ENCODE data around the gene POLRMT. TPM values are rescaled to one million over a fixed set of nuclear protein-coding genes. Genes with fewer than 3 reads are reported as not detected.
"Not testable (repeated sequence)": the region's sequence is repeated elsewhere in the genome, so short reads cannot be mapped to it uniquely, and the experiment has no call there.

POLRMT gene
- total RNA-seq, 3 donors from 2014 or later, result 110 to 123 (median 119) TPM

DNA sequence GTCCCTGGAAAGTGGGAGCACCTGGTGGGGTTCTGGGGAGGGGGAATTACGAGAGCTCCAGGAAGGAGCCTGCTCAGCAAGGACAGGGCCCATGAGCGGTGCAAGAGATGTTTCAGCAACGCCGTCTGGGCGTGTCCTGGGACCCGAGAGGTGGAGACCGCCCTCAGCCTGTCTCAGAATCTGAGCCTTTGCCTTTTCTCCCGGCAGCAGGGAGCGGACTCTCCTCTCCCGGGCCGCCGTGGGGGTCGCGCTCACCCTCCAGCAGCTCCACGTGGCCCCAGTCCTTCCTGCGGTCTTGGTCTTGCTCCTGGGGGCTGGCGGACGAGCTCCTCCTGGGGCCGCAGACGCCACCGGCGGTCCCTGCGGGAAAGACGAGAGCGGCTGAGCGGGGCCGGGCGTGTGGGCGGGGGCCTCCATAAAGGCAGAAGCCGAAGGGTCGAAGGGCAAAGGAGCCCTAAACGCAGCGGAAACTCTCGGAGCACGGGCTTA, 714 bp downstream of the POLRMT start:
- peaks cover 30% of the 10 kb centered on the region for H3K4me1 Mint-ChIP-seq (ENCODE audit: low read depth)
- H3K9me3 Mint-ChIP-seq, result no peaks in the 10 kb centered on the region
- no peaks in the 10 kb centered on the region for H3K27me3 Mint-ChIP-seq (ENCODE audit: low read depth)
- peaks cover 12% of the 10 kb centered on the region for H3K36me3 Mint-ChIP-seq (ENCODE audit: insufficient read depth)
- H3K4me3 Mint-ChIP-seq, result peak overlapping the region; percentile 96
- DNase-seq, result no peak
- peak; percentile 32 to 45 for ATAC-seq

DNA sequence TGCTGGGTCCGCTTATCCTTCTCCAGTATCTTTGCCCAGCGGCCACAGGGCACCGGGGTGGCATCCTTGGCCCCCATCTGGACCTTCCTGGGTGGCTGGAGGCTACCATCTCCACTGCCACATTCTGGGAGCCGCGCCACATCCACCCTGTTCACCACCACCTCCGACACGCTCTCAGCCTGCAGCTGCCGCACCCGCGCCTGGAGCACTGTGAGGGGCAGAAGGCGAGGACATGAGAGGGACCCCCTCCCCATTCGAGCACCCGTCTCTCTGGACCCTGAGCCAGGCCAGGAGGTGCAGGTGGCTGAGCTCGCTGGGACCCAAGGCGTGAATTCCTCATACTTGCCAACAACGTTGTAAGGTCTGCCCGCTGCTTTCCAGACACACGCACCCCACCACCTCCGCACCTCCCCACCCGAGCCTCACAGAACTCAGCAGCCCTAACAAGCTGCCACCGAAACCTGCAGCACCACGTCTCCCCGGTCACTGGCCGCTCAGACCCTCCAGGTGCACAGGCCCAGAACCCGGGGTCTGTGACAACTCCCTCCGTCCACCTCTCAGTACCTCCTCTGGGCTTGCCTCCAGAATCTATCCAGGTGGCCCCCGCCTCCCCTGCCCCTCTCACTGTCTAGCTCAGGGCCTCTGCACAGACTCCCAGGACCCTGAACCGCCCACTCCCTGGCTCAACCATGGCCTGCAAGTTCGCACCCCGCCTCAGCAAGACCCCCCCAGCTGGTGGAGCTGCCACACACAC, 3.2 kb downstream of the POLRMT start:
- no peaks in the 10 kb centered on the region for H3K27me3 Mint-ChIP-seq (ENCODE audit: low read depth)
- peaks cover 18% of the 10 kb centered on the region for H3K36me3 Mint-ChIP-seq (ENCODE audit: insufficient read depth)
- ATAC-seq (no peak), DNase-seq (no peak)
- H3K4me3 Mint-ChIP-seq, result no peak overlapping the region
- peaks cover 30% of the 10 kb centered on the region for H3K4me1 Mint-ChIP-seq (ENCODE audit: low read depth)
- H3K9me3 Mint-ChIP-seq, result no peaks in the 10 kb centered on the region

DNA sequence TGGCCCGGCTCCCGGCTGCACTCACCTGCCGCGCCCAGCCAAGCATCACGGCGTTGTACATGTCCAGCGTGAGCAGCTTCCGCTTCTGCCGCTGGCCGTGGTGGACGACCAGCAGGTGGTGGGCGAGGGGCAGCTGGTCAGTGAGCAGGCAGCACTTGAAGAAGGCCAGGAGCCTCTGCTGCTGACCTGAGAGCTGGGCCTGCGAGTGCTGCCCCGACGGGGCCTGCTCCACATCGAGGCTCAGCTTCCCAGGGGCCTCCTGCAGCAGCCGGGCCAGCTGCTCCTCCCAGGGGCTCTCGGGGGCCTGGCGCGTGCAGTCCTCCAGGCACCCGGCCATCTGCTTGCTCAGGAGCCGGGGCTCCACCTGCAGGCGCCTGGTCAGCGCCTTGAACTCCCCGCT, 3.8 kb downstream of the POLRMT start:
- H3K9me3 Mint-ChIP-seq; H3K27me3 Mint-ChIP-seq (ENCODE audit: low read depth); DNase-seq; H3K4me3 Mint-ChIP-seq; ATAC-seq: not testable (repeated sequence)
- H3K36me3 Mint-ChIP-seq (ENCODE audit: insufficient read depth), result peaks cover 18% of the 10 kb centered on the region
- H3K4me1 Mint-ChIP-seq (ENCODE audit: low read depth), result peaks cover 30% of the 10 kb centered on the region

DNA sequence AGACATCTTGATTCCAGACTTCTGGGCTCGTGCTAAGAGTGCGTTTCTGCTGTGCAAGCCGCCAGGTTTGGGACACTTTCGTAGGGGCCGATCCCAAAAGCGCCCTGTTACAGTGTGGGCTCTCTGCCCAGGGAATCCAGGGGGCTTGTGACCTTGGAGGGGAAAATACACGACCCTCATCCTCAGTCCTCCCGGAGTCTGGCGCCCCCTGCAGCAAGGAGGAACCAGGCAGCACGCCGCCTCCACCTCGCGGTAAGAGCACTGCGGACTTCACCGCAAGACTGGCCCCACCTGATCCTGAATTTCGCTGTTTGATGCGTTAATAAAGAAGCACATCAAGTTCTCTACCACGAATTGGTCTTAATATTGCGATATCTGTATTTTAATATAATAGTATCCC, 5.2 kb downstream of the POLRMT start:
- Mint-ChIP-seq H3K9me3 (no peaks in the 10 kb centered on the region), H3K27me3 (ENCODE audit: low read depth) (no peaks in the 10 kb centered on the region), H3K36me3 (ENCODE audit: insufficient read depth) (peaks cover 18% of the 10 kb centered on the region), H3K4me3 (no peak overlapping the region), H3K4me1 (ENCODE audit: low read depth) (peaks cover 23% of the 10 kb centered on the region)
- DNase-seq, result no peak
- ATAC-seq, result no peak

DNA sequence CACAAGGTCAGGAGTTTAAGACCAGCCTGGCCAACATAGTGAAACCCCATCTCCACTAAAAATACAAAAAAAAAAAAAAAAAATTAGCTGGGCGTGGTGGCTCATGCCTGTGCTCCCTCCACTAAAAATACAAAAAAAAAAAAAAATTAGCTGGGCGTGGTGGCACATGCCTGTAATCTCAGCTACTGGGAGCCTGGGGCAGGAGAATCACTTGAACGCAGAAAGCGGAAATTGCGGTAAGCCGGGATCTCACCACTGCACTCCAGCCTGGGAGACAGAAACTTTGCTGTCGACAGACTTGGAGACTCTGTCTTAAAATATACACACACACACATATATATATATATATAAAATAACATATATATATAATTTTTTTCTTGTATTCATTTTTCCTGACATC, 6.8 kb downstream of the POLRMT start:
- Mint-ChIP-seq H3K4me1 (ENCODE audit: low read depth) (peaks cover 14% of the 10 kb centered on the region), H3K36me3 (ENCODE audit: insufficient read depth) (peaks cover 18% of the 10 kb centered on the region)
- H3K9me3 Mint-ChIP-seq; H3K27me3 Mint-ChIP-seq (ENCODE audit: low read depth); ATAC-seq; H3K4me3 Mint-ChIP-seq; DNase-seq: not testable (repeated sequence)

DNA sequence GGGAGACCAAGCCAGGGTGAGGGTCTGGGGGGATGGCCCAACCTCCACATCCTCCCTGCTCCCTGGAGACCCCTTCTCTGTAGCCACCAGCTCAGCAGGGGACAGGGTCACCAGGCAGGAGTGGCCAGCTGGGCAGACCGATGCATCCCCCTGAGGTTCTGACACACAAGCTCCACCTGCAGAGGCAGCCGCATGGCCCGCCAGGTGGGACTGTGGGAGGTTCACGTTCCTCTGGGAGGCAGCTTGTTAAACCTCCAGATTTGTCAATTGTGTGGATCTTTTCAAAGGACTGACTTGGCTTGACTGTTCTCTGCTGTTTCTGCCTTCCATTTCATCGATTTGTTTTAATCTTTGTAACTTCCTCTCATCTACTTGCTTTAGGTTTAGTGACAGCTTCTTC, 8.1 kb downstream of the POLRMT start:
- Mint-ChIP-seq H3K36me3 (ENCODE audit: insufficient read depth) (peaks cover 18% of the 10 kb centered on the region), H3K4me1 (ENCODE audit: low read depth) (peaks cover 8% of the 10 kb centered on the region), H3K27me3 (ENCODE audit: low read depth) (no peaks in the 10 kb centered on the region), H3K4me3 (no peak overlapping the region), H3K9me3 (no peaks in the 10 kb centered on the region)
- no peak for ATAC-seq
- no peak for DNase-seq

DNA sequence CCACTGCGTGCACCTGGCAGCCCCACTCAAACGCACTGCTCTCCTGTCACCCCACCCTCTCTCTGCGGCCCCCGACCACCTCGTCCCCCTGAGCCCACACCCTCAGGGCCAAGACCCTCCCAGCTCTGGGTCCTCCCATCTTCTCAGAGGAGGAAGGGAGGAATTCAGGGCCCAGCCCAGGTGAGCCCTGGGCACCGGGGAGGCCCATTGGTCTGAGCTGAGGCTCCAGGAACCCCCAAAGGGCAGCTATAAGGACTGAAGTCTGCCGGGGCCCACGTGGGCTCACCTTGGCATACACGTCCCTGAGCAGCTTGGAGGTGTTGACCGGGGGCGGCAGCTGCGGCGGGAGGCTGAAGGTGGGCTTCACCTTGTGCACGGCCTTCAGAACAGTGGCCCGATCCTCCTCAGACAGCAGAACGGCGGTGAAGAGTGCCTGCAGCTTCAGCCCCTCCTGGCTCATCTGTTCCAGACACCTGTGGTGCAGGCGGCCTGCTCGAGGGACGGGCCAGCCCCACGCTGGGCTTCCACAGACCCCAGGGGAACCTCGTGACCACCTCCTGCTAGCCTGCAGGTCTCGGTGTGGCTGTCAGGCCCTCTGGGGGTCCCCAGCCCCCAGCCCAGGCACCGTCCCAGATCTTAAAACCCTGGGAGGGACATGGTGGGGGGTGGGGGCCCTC, 8.8 kb downstream of the POLRMT start:
- H3K4me3 Mint-ChIP-seq, result no peak overlapping the region
- DNase-seq (no peak), ATAC-seq (no peak)
- H3K36me3 Mint-ChIP-seq (ENCODE audit: insufficient read depth), result peaks cover 15% of the 10 kb centered on the region
- no peaks in the 10 kb centered on the region for H3K9me3 Mint-ChIP-seq
- H3K4me1 Mint-ChIP-seq (ENCODE audit: low read depth), result peaks cover 4% of the 10 kb centered on the region
- no peaks in the 10 kb centered on the region for H3K27me3 Mint-ChIP-seq (ENCODE audit: low read depth)

DNA sequence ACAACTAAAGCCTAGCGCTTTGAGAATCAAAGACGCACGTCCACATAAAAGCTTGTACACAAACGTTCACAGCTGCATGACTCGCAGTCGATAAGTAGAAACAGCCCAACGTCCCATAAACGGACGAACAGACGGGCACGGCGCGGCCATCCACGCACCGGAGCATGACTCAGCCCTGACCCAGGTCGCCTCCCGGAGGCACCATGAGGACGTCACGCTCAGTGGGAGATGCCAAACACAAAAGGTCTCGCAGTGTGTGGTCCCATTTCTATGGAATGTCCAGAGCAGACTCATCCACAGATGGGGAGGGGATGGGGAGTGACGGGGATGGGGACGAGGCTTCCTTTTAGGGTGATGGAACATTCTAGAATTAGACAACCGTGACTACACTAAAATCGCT, 9.4 kb downstream of the POLRMT start:
- no peak for ATAC-seq
- H3K36me3 Mint-ChIP-seq (ENCODE audit: insufficient read depth), result peaks cover 14% of the 10 kb centered on the region
- peaks cover 2% of the 10 kb centered on the region for H3K4me1 Mint-ChIP-seq (ENCODE audit: low read depth)
- no peaks in the 10 kb centered on the region for H3K27me3 Mint-ChIP-seq (ENCODE audit: low read depth)
- H3K4me3 Mint-ChIP-seq, result no peak overlapping the region
- H3K9me3 Mint-ChIP-seq, result no peaks in the 10 kb centered on the region
- DNase-seq, result no peak

DNA sequence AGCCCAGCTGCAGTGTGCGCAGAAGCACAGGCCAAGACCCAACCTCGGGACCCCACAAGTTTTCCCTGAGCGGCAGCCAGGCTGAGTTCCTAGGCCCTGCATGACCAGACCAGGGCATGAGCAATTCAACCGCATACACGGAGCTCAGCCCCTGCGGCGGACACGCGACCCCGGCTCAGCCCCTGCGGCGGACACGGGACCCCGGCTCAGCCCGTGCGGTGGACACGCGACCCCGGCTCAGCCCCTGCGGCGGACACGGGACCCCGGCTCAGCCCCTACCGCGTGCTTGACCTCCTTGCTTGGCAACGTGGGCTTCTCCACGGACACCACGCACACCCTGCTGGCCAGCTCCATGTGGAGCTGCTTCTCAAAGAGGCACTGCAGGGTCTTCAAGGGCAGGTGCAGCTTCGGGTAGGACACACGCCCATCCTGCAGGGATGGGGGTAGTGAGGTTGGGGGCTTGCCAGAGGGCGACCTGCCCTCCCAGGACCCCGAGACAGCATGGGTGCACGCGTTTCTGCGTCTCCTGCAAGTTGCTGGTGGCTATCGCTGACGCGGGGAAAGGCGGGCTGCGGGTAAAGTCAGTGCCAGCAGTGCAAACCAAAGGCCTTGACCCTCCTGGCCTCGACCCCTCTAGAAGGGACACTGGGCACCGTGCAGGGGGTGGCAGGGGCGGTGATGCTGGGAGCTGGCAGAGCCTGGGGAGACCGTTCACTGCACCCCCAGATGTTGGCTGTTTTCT, 10.0 kb downstream of the POLRMT start:
- no peaks in the 10 kb centered on the region for H3K27me3 Mint-ChIP-seq (ENCODE audit: low read depth)
- H3K9me3 Mint-ChIP-seq, result no peaks in the 10 kb centered on the region
- DNase-seq (no peak), ATAC-seq (no peak)
- H3K4me1 Mint-ChIP-seq (ENCODE audit: low read depth), result no peaks in the 10 kb centered on the region
- peaks cover 14% of the 10 kb centered on the region for H3K36me3 Mint-ChIP-seq (ENCODE audit: insufficient read depth)
- H3K4me3 Mint-ChIP-seq, result no peak overlapping the region

DNA sequence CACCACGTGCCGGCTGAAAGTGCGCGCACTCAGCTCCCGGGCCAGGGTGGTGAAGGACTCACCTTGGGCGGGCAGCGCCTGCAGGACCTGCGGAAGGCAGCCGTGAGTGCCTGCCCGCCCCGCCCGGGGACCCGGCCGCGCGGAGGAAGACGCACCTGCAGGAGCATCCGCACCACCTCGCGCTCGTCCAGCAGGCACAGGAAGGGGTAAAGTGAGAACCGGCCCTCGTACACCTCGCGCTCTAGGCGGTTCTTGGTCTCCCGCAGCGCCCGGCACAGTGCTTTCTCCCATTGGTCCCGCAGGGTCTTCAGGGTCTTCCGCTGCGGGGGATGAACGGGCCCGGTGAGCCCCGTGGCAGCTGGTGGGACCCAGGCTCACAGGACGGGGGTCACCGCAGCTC, 10.7 kb downstream of the POLRMT start:
- no peak for DNase-seq
- Mint-ChIP-seq H3K4me1 (ENCODE audit: low read depth) (no peaks in the 10 kb centered on the region), H3K4me3 (no peak overlapping the region), H3K9me3 (no peaks in the 10 kb centered on the region), H3K27me3 (ENCODE audit: low read depth) (no peaks in the 10 kb centered on the region), H3K36me3 (ENCODE audit: insufficient read depth) (peaks cover 12% of the 10 kb centered on the region)
- ATAC-seq, result no peak

DNA sequence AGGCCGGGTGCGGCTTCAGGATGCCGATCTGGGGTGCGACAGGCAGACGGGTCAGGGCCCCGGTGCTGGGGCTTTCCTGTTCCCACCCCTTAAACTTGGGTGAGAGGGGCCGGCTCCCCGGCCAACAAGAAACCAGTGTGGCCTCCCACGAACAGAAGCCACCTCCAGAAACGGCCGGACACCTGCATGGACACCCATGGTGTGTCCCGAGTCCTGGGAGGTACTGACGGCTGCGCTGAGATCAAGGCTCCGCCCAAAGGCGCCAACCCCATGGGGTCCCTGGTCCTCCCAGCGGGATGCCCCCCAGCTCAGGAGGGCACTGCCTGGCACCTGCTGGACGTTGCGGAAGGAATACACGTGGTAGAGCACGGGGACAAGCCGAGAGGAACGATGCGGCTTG, 11.5 kb downstream of the POLRMT start:
- Mint-ChIP-seq H3K4me1 (ENCODE audit: low read depth) (no peaks in the 10 kb centered on the region), H3K36me3 (ENCODE audit: insufficient read depth) (peaks cover 15% of the 10 kb centered on the region), H3K9me3 (no peaks in the 10 kb centered on the region), H3K27me3 (ENCODE audit: low read depth) (no peaks in the 10 kb centered on the region), H3K4me3 (no peak overlapping the region)
- DNase-seq (no peak), ATAC-seq (no peak)

DNA sequence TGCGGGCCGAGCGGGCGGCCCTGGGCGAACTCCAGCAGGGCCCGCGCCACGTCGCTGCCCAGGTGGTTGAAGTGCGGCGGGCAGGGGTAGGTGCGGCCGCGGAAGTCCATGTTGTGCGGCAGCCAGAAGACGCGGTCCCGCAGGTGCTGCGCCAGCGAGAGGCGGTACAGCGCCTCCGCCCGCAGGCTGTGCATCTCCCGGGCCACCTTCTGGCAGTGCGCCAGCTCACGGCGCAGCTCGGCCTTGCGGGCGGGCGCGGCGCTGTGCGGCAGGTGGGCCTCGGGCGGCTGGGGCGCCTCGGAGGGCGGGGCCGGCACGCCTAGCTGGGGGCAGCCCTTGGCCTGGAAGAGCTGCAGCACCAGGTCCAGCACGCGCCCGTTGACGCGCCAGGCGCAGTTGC, 12.1 kb downstream of the POLRMT start:
- not testable (repeated sequence) for H3K27me3 Mint-ChIP-seq (ENCODE audit: low read depth)

DNA sequence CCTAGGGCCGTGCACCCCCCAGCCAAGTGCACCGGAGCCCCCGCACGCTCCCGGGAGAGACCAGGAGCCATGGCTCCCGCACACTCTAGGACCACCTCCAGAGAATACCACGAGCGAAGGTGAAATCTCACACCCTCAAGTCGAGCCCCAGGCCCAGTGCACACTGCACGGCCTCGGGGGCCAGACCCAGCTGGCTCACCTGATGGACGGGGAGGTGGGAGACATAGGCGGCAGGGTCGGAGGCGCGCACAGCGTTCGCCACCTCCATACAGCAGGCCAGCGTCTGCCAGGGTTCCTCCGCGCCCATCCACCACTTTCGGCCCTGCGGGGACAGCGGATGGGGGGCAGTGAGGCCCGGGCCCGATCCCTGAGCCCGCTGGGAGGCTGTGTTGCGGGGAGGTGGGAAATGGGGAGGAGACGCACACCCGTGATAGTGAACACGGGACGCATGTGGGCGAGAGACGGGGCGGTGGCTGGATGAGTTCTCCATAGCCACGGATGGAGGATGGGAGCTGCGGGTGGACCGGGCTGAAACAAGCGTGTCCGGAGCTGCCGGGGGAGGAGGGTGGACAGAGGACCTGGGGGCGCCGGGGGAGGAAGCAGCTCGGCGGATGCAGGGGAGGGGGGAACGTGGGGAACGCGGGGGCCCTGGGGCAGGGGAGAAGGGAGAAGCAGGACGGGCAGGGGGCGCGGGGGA, 13.0 kb downstream of the POLRMT start:
- Mint-ChIP-seq H3K4me1 (ENCODE audit: low read depth) (peaks cover 4% of the 10 kb centered on the region), H3K27me3 (ENCODE audit: low read depth) (no peaks in the 10 kb centered on the region), H3K4me3 (no peak overlapping the region), H3K36me3 (ENCODE audit: insufficient read depth) (peaks cover 15% of the 10 kb centered on the region), H3K9me3 (no peaks in the 10 kb centered on the region)
- DNase-seq, result no peak
- ATAC-seq, result no peak

More for the DNA sequence above, 12.1 kb downstream of the POLRMT start:
- H3K36me3 Mint-ChIP-seq (ENCODE audit: insufficient read depth), result peaks cover 14% of the 10 kb centered on the region
- H3K4me3 Mint-ChIP-seq; H3K4me1 Mint-ChIP-seq (ENCODE audit: low read depth); H3K9me3 Mint-ChIP-seq; DNase-seq; ATAC-seq: not testable (repeated sequence)
